Lung (tissue), 12 donors: Measurements from ENCODE around the gene EPS8L1. TPM values are rescaled to one million over a fixed set of nuclear protein-coding genes. Genes with fewer than 3 reads are reported as not detected.

Experiments
- ATAC-seq: fragments of 200-7000 bp; cut with Tn5 transposase; one replicate; pipeline ENCODE4 v1.9.1; 2020; ENCODE audit warnings: moderate number of reproducible peaks; ENCODE audit not compliant: insufficient read depth, low FRiP score
- DNase-seq, 3 donors: peaks; one replicate each; pipeline ENCODE4 v3.0.0-alpha.2; 2013 to 2017
- H3K27ac ChIP-seq, 2 donors: one replicate each; pipeline ENCODE4 v1.5.1; 2013; ENCODE audit warnings: mild to moderate bottlenecking in 2 of 2, moderate library complexity in 2 of 2, control low read depth in 1 of 2, inconsistent platforms in 1 of 2, low read depth in 1 of 2, low read length in 1 of 2
- H3K27me3 ChIP-seq, 3 donors: one replicate each; pipeline ENCODE4 v1.5.1; 2013; ENCODE audit warnings: low read length in 2 of 3; ENCODE audit not compliant: control insufficient read depth in 3 of 3, insufficient read depth in 3 of 3
- H3K36me3 ChIP-seq, 4 donors: one replicate each; pipeline ENCODE4 v1.5.1; 2013; ENCODE audit warnings: low read length in 4 of 4, mild to moderate bottlenecking in 1 of 4, moderate library complexity in 1 of 4; ENCODE audit not compliant: control insufficient read depth in 4 of 4, insufficient read depth in 4 of 4
- H3K4me1 ChIP-seq, 5 donors: one replicate each; pipeline ENCODE4 v1.5.1; 2013; ENCODE audit warnings: low read length in 5 of 5, mild to moderate bottlenecking in 2 of 5, moderate library complexity in 1 of 5; ENCODE audit not compliant: control insufficient read depth in 5 of 5, insufficient read depth in 5 of 5
- H3K4me3 ChIP-seq: one replicate; pipeline ENCODE4 v1.5.1; 2013; ENCODE audit warnings: mild to moderate bottlenecking, control low read depth, moderate library complexity
- H3K9ac ChIP-seq, 2 donors: one replicate each; pipeline ENCODE4 v1.5.1; 2013; ENCODE audit warnings: low read length in 2 of 2, control low read depth in 1 of 2; ENCODE audit not compliant: insufficient read depth in 1 of 2
- H3K9me3 ChIP-seq, 4 donors: one replicate each; pipeline ENCODE4 v1.5.1; 2013; ENCODE audit warnings: low read length in 3 of 4, mild to moderate bottlenecking in 1 of 4, moderate library complexity in 1 of 4; ENCODE audit not compliant: control insufficient read depth in 4 of 4, insufficient read depth in 3 of 4
- WGBS, 2 donors: extraction: QIAGEN DNeasy Blood & Tissue Kit; methylation state at CpG; one replicate each; pipeline ENCODE4 v1.1.7; 2013; 5-methylcytosine and 5-hydroxymethylcytosine counted together
- polyA plus RNA-seq, 2 donors: library from polyadenylated mRNA; stranded (reverse); fragments of 200-250 nt; gene quantifications; one replicate each; pipeline ENCODE4 v1.2.1, GENCODE V29; 2013
- total RNA-seq, 2 donors: library from RNA; depleted of rRNA in 1 of 2; stranded (reverse); fragments of >200 nt in 1 of 2; gene quantifications; one replicate each; pipeline ENCODE4 v1.2.1, GENCODE V29; 2014 to 2021
- TF ChIP-seq, protein P1 (sequence below): IDR thresholded peaks from 2 replicates; pipeline ENCODE4 v1.5.1; 2012; ENCODE audit warnings: mild to moderate bottlenecking; ENCODE audit errors: control extremely low read depth, extremely low read depth
- donor health status: control.
- donor health status: control.
- donor health status: Bipolar disorder and iron deficiency.
- donor health status: healthy.
- donor health status: DM: yes; HTN: yes; CAD: no.

Gene EPS8L1
- total and polyA plus RNA-seq, 4 donors: 19.5 to 61.8 (median 36.8) TPM

DNA sequence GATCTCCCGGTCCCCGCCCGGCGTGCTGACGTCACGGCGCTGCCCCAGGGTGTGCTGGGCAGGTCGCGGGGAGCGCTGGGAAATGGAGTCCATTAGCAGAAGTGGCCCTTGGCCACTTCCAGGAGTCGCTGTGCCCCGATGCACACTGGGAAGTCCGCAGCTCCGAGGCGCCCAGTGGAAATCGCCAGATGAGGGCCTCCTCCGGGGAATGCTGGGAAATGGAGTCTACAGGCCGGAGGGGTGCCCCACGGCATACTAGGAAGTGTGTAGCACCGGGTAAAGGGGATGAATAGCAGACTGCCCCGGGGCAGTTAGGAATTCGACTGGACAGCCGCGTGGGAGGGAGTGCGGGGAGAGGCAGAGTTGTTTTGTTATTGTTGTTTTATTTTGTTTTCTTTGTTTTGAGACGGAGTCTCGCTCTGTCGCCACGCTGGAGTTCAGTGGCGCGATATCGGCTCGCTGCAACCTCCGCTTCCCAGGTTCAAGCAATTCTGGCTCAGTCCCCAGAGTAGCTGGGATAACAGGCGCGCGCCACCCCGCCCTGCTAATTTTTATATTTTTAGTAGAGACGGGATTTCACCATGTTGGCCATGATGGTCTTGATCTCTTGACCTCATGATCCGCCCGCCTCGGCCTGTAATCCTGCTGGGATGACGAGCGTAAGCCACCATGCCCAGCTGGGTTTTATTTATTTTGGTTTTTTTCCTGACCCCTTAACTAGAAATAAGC, 42.2 kb downstream of the EPS8L1 start:
- Histone ChIP-seq H3K27me3 (peaks cover 0 to 2% (median 0%) of the 10 kb centered on the region in 3 donors), H3K27ac (peak overlapping the region; percentile 72), H3K9ac (peak overlapping the region; percentile 48 to 76), H3K36me3 (no peaks in the 10 kb centered on the region), H3K4me1 (peaks cover 10 to 30% (median 22%) of the 10 kb centered on the region in 5 donors), H3K9me3 (no peaks in the 10 kb centered on the region), H3K4me3 (peak overlapping the region; percentile 30)
- TF ChIP-seq, protein P1, sequence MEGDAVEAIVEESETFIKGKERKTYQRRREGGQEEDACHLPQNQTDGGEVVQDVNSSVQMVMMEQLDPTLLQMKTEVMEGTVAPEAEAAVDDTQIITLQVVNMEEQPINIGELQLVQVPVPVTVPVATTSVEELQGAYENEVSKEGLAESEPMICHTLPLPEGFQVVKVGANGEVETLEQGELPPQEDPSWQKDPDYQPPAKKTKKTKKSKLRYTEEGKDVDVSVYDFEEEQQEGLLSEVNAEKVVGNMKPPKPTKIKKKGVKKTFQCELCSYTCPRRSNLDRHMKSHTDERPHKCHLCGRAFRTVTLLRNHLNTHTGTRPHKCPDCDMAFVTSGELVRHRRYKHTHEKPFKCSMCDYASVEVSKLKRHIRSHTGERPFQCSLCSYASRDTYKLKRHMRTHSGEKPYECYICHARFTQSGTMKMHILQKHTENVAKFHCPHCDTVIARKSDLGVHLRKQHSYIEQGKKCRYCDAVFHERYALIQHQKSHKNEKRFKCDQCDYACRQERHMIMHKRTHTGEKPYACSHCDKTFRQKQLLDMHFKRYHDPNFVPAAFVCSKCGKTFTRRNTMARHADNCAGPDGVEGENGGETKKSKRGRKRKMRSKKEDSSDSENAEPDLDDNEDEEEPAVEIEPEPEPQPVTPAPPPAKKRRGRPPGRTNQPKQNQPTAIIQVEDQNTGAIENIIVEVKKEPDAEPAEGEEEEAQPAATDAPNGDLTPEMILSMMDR: no peak
- 1% methylated on average over 44 of the region's 44 CpGs for WGBS, 2 donors
- ATAC-seq: peak; percentile 92
- peak; percentile 99 for DNase-seq

DNA sequence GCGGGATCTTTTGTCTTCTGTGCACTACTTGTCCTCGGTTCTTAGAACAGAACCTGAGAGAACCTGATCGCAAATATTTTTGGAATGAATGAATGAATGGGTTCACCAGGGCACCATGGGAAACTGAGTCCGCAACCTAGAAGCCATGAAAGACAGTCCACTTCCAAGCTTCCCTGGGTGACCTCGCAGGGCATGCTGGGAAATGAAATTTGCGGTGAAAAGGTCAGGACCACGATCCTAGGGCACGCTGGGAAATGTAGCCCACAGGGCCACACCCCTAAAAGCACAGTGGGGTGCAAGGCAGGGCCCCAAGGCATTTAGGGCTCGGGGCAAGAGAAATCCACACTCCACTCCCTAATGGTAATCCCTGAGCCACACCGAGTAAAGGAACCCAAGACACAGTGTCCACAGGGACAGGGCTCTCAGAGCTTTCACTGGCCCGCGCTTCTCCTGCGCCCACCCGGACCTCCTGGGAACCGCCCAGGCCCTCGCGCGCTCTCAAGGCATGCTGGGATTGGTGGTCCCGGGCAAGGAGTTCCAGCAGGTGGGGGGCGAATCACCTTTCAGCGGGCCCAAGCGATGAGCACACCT, 42.8 kb downstream of the EPS8L1 start:
- H3K27ac ChIP-seq: peak overlapping the region in 1 of 2 donors; percentile 72
- ATAC-seq (peak; percentile 7), DNase-seq (peak in 2 of 3 donors; percentile 44 to 50)
- no peaks in the 10 kb centered on the region for H3K9me3 ChIP-seq
- peaks cover 0 to 2% (median 0%) of the 10 kb centered on the region in 3 donors for H3K27me3 ChIP-seq
- peaks cover 9 to 24% (median 16%) of the 10 kb centered on the region in 5 donors for H3K4me1 ChIP-seq
- TF ChIP-seq, protein P1: no peak
- peak overlapping the region; percentile 26 to 48 for H3K9ac ChIP-seq
- H3K36me3 ChIP-seq: no peaks in the 10 kb centered on the region
- WGBS, 2 donors: 17 to 27% methylated on average over 22 of the region's 22 CpGs
- H3K4me3 ChIP-seq: no peak overlapping the region

- H3K27ac ChIP-seq: no peak overlapping the region
- no peak for ATAC-seq
- TF ChIP-seq, protein P1: no peak
- 61 to 78% methylated on average over 14 of the region's 14 CpGs for WGBS, 2 donors
- no peak overlapping the region for H3K9ac ChIP-seq
- H3K4me3 ChIP-seq: no peak overlapping the region
- no peak for DNase-seq
- H3K4me1 ChIP-seq: peaks cover 7 to 21% (median 12%) of the 10 kb centered on the region in 5 donors
- H3K27me3 ChIP-seq: peaks cover 0 to 5% (median 0%) of the 10 kb centered on the region in 3 donors
- H3K9me3 ChIP-seq: no peaks in the 10 kb centered on the region
- H3K36me3 ChIP-seq: no peaks in the 10 kb centered on the region
Measured at GRCh38 chr19:55119053-55119452, 43.4 kb downstream of the EPS8L1 start.
